A549 treated with GW870086 at 1 μM for 4 hours (cell line): ENCODE data around the gene MBTPS2. TPM values are rescaled to one million over a fixed set of nuclear protein-coding genes. Genes with fewer than 3 reads are reported as not detected.

Experiments used
- total RNA-seq: library from RNA; stranded (reverse); fragments of 200-300 nt; extraction: Qiagen RNA extraction; gene quantifications from 5 replicates; pipeline ENCODE4 v1.2.3, GENCODE V29; 2022; ENCODE audit warnings: low read depth

The MBTPS2 gene
- 17.7 to 26.0 TPM (median 24.7 TPM) in 5 replicates for total RNA-seq

DNA sequence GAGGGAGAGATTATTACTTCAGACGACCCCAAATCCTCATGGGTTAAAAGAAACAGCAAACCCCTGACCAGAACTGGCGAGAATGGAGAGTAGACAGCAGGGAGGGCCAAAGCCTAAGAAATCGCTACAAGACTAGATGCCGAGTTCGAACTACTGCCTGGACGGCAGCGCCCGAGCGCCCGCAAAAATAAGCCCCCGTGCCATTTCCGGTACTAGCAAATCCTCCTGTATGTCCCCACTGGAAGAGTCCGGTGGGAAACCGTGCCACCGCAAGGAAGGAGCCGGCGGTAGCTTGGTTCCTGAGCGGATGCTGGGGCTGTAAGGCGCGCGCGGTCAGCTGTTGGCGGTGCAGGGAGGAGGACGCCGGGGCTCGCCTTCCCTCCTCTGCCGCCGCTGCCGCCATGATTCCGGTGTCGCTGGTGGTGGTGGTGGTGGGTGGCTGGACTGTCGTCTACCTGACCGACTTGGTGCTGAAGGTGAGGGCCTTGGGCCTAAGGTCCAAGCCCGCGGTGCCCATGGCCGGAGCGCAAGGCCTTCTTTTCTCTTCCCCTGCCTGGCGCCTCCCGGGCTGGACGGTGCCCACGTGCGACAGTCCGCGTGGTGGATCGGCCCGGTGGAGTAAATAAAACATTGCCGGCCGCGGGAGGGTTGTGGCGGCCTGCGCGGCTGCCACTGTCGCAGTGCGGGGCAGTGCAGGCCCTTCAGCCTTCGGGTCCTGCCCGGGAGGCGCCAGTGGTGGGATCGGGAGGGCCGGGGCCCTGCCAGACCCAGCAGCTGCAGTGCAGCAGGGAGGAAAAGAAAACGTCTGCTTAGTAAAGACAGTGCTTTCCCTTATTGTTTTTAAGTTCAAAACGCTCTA is at the start of gene MBTPS2:
MBTPS2 (plus strand) TSS at position 284 of the 859 bp plus-strand sequence; CDS start at position 402, 118 bp downstream.

DNA sequence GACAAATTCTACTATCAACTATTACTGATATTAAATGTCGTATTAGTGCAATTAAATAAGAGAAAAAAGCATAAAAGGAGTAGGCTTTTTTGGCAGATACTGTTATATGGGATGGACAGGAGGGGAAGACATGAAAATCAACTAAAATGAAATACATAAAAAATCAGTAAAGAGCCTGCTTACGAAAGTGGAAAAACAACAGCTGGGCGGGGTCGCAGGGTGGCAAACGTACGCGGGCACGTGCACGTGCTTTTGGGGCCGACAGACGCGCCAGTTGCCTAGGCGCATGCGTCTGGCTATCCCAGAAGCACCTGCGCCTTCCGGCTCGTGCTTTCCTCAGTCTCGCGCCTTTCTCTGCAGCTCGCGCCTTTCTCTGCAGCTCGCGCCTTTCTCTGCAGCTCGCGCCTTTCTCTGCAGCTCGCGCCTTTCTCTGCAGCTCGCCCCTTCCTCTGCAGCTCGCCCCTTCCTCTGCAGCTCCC is 16.6 kb downstream of the MBTPS2 start, which contains the start of gene YY2:
YY2 (plus strand) TSS at position 51 of the 479 bp plus-strand sequence. CDS start 498 bp downstream, outside the sequence.

Other genes with a start within 250 kb of the MBTPS2 start
- gene KLHL34, start 181.3 kb upstream of the MBTPS2 start, total RNA-seq: not detected in 5 replicates
- 0.15 TPM in 1 of 5 replicates, not detected in the others for gene SMPX, start 81.5 kb upstream of the MBTPS2 start, total RNA-seq
- 2.0 to 2.9 TPM (median 2.4 TPM) in 5 replicates for gene YY2, start 16.4 kb downstream of the MBTPS2 start, total RNA-seq
- 190 to 217 TPM (median 201 TPM) in 5 replicates for gene SMS, start 101.1 kb downstream of the MBTPS2 start, total RNA-seq
- gene PHEX, start 192.7 kb downstream of the MBTPS2 start, total RNA-seq: 0.30 to 0.48 TPM (median 0.44 TPM) in 5 replicates